Mesodermal cell (in vitro differentiated cells): Measurements from ENCODE around the gene OTOR. TPM values are rescaled to one million over a fixed set of nuclear protein-coding genes. Genes with fewer than 3 reads are reported as not detected.

Experiments used
- H3K27ac ChIP-seq: 2 replicates; pipeline ENCODE4 v1.7.0; 2013; ENCODE audit warnings: mild to moderate bottlenecking, low read depth, low read length, moderate library complexity; ENCODE audit not compliant: severe bottlenecking
- H3K36me3 ChIP-seq: 2 replicates; pipeline ENCODE4 v1.7.1; 2013; ENCODE audit warnings: mild to moderate bottlenecking, low read length, moderate library complexity; ENCODE audit not compliant: control insufficient read depth, insufficient read depth
- H3K4me1 ChIP-seq: one replicate; pipeline ENCODE4 v1.7.1; 2013; ENCODE audit warnings: mild to moderate bottlenecking, low read length; ENCODE audit not compliant: insufficient read depth, control insufficient read depth, poor library complexity, severe bottlenecking
- H3K4me3 ChIP-seq: 2 replicates; pipeline ENCODE4 v1.7.0; 2013; ENCODE audit warnings: low read length, control low read depth, mild to moderate bottlenecking; ENCODE audit not compliant: insufficient read depth, poor library complexity, severe bottlenecking; ENCODE audit errors: extremely low read depth
- H3K9me3 ChIP-seq: 2 replicates; pipeline ENCODE4 v1.7.1; 2013; ENCODE audit warnings: mild to moderate bottlenecking, low read length, moderate library complexity; ENCODE audit not compliant: control insufficient read depth
- WGBS, 2 experiments: methylation state at CpG; one replicate each; pipeline ENCODE4 v1.1.5; 2013; ENCODE audit warnings: missing lambda C conversion rate in 2 of 2; ENCODE audit not compliant: insufficient coverage in 2 of 2; 5-methylcytosine and 5-hydroxymethylcytosine counted together
- polyA plus RNA-seq, 2 experiments: library from polyadenylated mRNA; stranded (reverse); fragments of 50-300 nt; gene quantifications; one replicate each; pipeline ENCODE4 v1.2.3, GENCODE V29; 2013

The OTOR gene
- not detected for polyA plus RNA-seq (2013, experiment 1 of 2)
- not detected for polyA plus RNA-seq (2013, experiment 2 of 2)

- Histone ChIP-seq H3K4me3 (no peak within 1 kb of the TSS), H3K9me3 (no peaks in the 10 kb centered on the region), H3K27ac (no peak within 1 kb of the TSS), H3K4me1 (no peaks in the 10 kb centered on the region), H3K36me3 (no peaks in the 10 kb centered on the region)
- 95 to 100% methylated on average over 1 to 3 of the region's 5 CpGs for WGBS, 2 experiments
Observed at GRCh38 chr20:16748308-16748900, at the start of gene OTOR. OTOR (plus strand) TSS chr20:16748358; CDS start chr20:16748402, 44 bp downstream.

- no peak overlapping the region for H3K4me3 ChIP-seq
- 96 to 97% methylated on average over 3 to 4 of the region's 4 CpGs for WGBS, 2 experiments
- H3K27ac ChIP-seq: no peak overlapping the region
Observed at GRCh38 chr20:16699293-16699692, 48.9 kb upstream of the OTOR start.

GRCh38 chr20:16701296-16701695 lies 46.9 kb upstream of the OTOR start:
- no peaks in the 10 kb centered on the region for H3K4me1 ChIP-seq
- no peaks in the 10 kb centered on the region for H3K36me3 ChIP-seq
- no peak overlapping the region for H3K27ac ChIP-seq
- no peak overlapping the region for H3K4me3 ChIP-seq
- no CpG with 5 or more reads among the region's 3 CpGs for WGBS, 2 experiments
- peaks cover 5% of the 10 kb centered on the region for H3K9me3 ChIP-seq

More at GRCh38 chr20:16699293-16699692, 48.9 kb upstream of the OTOR start:
- H3K4me1 ChIP-seq: no peaks in the 10 kb centered on the region
- H3K9me3 ChIP-seq: no peaks in the 10 kb centered on the region
- no peaks in the 10 kb centered on the region for H3K36me3 ChIP-seq

GRCh38 chr20:16703570-16703969 lies 44.6 kb upstream of the OTOR start:
- H3K4me1 ChIP-seq: no peaks in the 10 kb centered on the region
- H3K9me3 ChIP-seq: peaks cover 9% of the 10 kb centered on the region
- H3K27ac ChIP-seq: no peak overlapping the region
- no peak overlapping the region for H3K4me3 ChIP-seq
- WGBS, 2 experiments: 83 to 92% methylated on average over 2 to 4 of the region's 4 CpGs
- H3K36me3 ChIP-seq: no peaks in the 10 kb centered on the region

- no peaks in the 10 kb centered on the region for H3K36me3 ChIP-seq
- peaks cover 9% of the 10 kb centered on the region for H3K9me3 ChIP-seq
- no peak overlapping the region for H3K4me3 ChIP-seq
- no peaks in the 10 kb centered on the region for H3K4me1 ChIP-seq
- WGBS, 2 experiments: 71 to 78% methylated on average over 1 to 2 of the region's 3 CpGs
- no peak overlapping the region for H3K27ac ChIP-seq
Observed at GRCh38 chr20:16707674-16708073, 40.5 kb upstream of the OTOR start.

GRCh38 chr20:16708602-16709001 lies 39.6 kb upstream of the OTOR start:
- no peak overlapping the region for H3K4me3 ChIP-seq
- H3K9me3 ChIP-seq: peaks cover 9% of the 10 kb centered on the region
- no peaks in the 10 kb centered on the region for H3K36me3 ChIP-seq
- no peak overlapping the region for H3K27ac ChIP-seq
- H3K4me1 ChIP-seq: no peaks in the 10 kb centered on the region

- Histone ChIP-seq H3K27ac (no peak overlapping the region), H3K9me3 (peaks cover 9% of the 10 kb centered on the region), H3K4me1 (no peaks in the 10 kb centered on the region)
Observed at GRCh38 chr20:16709017-16709416, 39.1 kb upstream of the OTOR start.

GRCh38 chr20:16710781-16711180 lies 37.4 kb upstream of the OTOR start:
- peaks cover 6% of the 10 kb centered on the region for H3K9me3 ChIP-seq
- H3K4me1 ChIP-seq: no peaks in the 10 kb centered on the region
- no peak overlapping the region for H3K4me3 ChIP-seq
- no peaks in the 10 kb centered on the region for H3K36me3 ChIP-seq
- H3K27ac ChIP-seq: no peak overlapping the region
- 78 to 95% methylated on average over 3 of the region's 3 CpGs for WGBS, 2 experiments

More at GRCh38 chr20:16709017-16709416, 39.1 kb upstream of the OTOR start:
- H3K4me3 ChIP-seq: no peak overlapping the region
- H3K36me3 ChIP-seq: no peaks in the 10 kb centered on the region

- Histone ChIP-seq H3K36me3 (no peaks in the 10 kb centered on the region), H3K27ac (no peak overlapping the region), H3K4me1 (no peaks in the 10 kb centered on the region), H3K4me3 (no peak overlapping the region), H3K9me3 (no peaks in the 10 kb centered on the region)
- WGBS, 2 experiments: 79 to 100% methylated on average over 2 of the region's 4 CpGs
Observed at GRCh38 chr20:16711661-16712258, 36.4 kb upstream of the OTOR start.

- H3K4me1 ChIP-seq: no peaks in the 10 kb centered on the region
Observed at GRCh38 chr20:16712511-16712947, 35.6 kb upstream of the OTOR start.

GRCh38 chr20:16713066-16713465 lies 35.1 kb upstream of the OTOR start:
- Histone ChIP-seq H3K9me3 (no peaks in the 10 kb centered on the region), H3K36me3 (no peaks in the 10 kb centered on the region), H3K27ac (no peak overlapping the region), H3K4me3 (no peak overlapping the region), H3K4me1 (no peaks in the 10 kb centered on the region)

More at GRCh38 chr20:16712511-16712947, 35.6 kb upstream of the OTOR start:
- Histone ChIP-seq H3K4me3 (no peak overlapping the region), H3K27ac (no peak overlapping the region), H3K36me3 (no peaks in the 10 kb centered on the region), H3K9me3 (no peaks in the 10 kb centered on the region)
- WGBS, 2 experiments: 89 to 91% methylated on average over 4 of the region's 6 CpGs
